Karpas-422 (cell line): Measurements from ENCODE around the gene SIN3A. TPM values are rescaled to one million over a fixed set of nuclear protein-coding genes. Genes with fewer than 3 reads are reported as not detected.

ENCODE experiments used
- DNase-seq: peaks from one replicate; pipeline ENCODE4 v3.0.0-alpha.2; 2015
- H2AFZ ChIP-seq: fragments of 200-600 bp; sonication (generic); 2 replicates; pipeline ENCODE4 v1.6.1; 2014; ENCODE audit warnings: antibody characterized with exemption, low read length, mixed read lengths
- H3K27ac ChIP-seq: fragments of 200-600 bp; sonication (generic); 2 replicates; pipeline ENCODE4 v1.5.1; 2014; ENCODE audit warnings: mild to moderate bottlenecking, low read length, moderate library complexity
- H3K27me3 ChIP-seq: fragments of 200-600 bp; sonication (generic); 2 replicates; pipeline ENCODE4 v1.6.1; 2014; ENCODE audit warnings: low read length, mixed read lengths
- H3K36me3 ChIP-seq: fragments of 200-600 bp; sonication (generic); 2 replicates; pipeline ENCODE4 v1.6.1; 2014; ENCODE audit warnings: low read length, mixed read lengths; ENCODE audit not compliant: insufficient read depth
- H3K4me1 ChIP-seq: fragments of 200-600 bp; sonication (generic); 2 replicates; pipeline ENCODE4 v1.6.1; 2014; ENCODE audit warnings: mild to moderate bottlenecking, low read length, mixed read lengths
- H3K4me2 ChIP-seq: fragments of 200-600 bp; sonication (generic); 2 replicates; pipeline ENCODE4 v1.6.1; 2014; ENCODE audit warnings: low read length, low read depth, mild to moderate bottlenecking; ENCODE audit not compliant: poor library complexity, severe bottlenecking
- H3K4me3 ChIP-seq: fragments of 200-600 bp; sonication (generic); 2 replicates; pipeline ENCODE4 v1.5.1; 2014; ENCODE audit warnings: mild to moderate bottlenecking, antibody characterized with exemption, low read length, mixed read lengths
- H3K79me2 ChIP-seq: fragments of 200-600 bp; sonication (generic); 2 replicates; pipeline ENCODE4 v1.6.1; 2014; ENCODE audit warnings: mild to moderate bottlenecking, low read length, mixed read lengths
- H3K9ac ChIP-seq: fragments of 200-600 bp; sonication (generic); 2 replicates; pipeline ENCODE4 v1.6.0; 2014; ENCODE audit warnings: low read length
- H3K9me2 ChIP-seq: fragments of 200-600 bp; sonication (generic), shearing (Covaris generic); replicated peaks from 2 replicates; pipeline ENCODE4 v1.6.0; 2014; ENCODE audit warnings: mild to moderate bottlenecking, low read length, moderate library complexity; ENCODE audit not compliant: insufficient read depth
- H3K9me3 ChIP-seq: fragments of 300-700, 200-600 bp; sonication (generic); 2 replicates; pipeline ENCODE4 v1.6.1; 2014; ENCODE audit warnings: low read length, mixed read lengths
- H4K20me1 ChIP-seq: fragments of 200-600 bp; sonication (generic); 2 replicates; pipeline ENCODE4 v1.6.1; 2014; ENCODE audit warnings: mild to moderate bottlenecking, antibody characterized with exemption, low read length, low read depth; ENCODE audit not compliant: insufficient read depth
- total RNA-seq: library from RNA; depleted of rRNA; stranded (reverse); fragments of >200 nt; shearing (Covaris generic); gene quantifications from 2 replicates; pipeline ENCODE4 v1.2.3, GENCODE V29; 2014; ENCODE audit warnings: low replicate concordance

Gene SIN3A
- total RNA-seq, 1 experiment from 2014 or later: 45.3 TPM

GRCh38 chr15:75468913-75469598 lies 17.6 kb upstream of the SIN3A start:
- Histone ChIP-seq H3K4me2 (no peak overlapping the region), H2AFZ (no peak overlapping the region), H3K4me3 (no peak overlapping the region), H3K36me3 (peaks cover 37% of the 10 kb centered on the region), H3K9me2 (no peaks in the 10 kb centered on the region), H4K20me1 (no peaks in the 10 kb centered on the region), H3K9me3 (no peaks in the 10 kb centered on the region), H3K79me2 (no peaks in the 10 kb centered on the region), H3K27ac (no peak overlapping the region), H3K4me1 (no peaks in the 10 kb centered on the region), H3K9ac (no peak overlapping the region), H3K27me3 (no peaks in the 10 kb centered on the region)
- no peak for DNase-seq

GRCh38 chr15:75460646-75461045 lies 9.2 kb upstream of the SIN3A start:
- Histone ChIP-seq H3K4me2 (no peak overlapping the region), H3K9me2 (no peaks in the 10 kb centered on the region), H3K9ac (no peak overlapping the region)

GRCh38 chr15:75459581-75459980 lies 8.1 kb upstream of the SIN3A start:
- no peak overlapping the region for H3K4me3 ChIP-seq
- no peak overlapping the region for H2AFZ ChIP-seq
- H3K9ac ChIP-seq: no peak overlapping the region
- H3K9me2 ChIP-seq: no peaks in the 10 kb centered on the region
- no peak overlapping the region for H3K4me2 ChIP-seq
- no peaks in the 10 kb centered on the region for H3K79me2 ChIP-seq
- H3K27me3 ChIP-seq: no peaks in the 10 kb centered on the region
- no peak for DNase-seq
- H3K36me3 ChIP-seq: no peaks in the 10 kb centered on the region
- H3K27ac ChIP-seq: no peak overlapping the region
- H3K4me1 ChIP-seq: peaks cover 11% of the 10 kb centered on the region
- no peaks in the 10 kb centered on the region for H3K9me3 ChIP-seq
- no peaks in the 10 kb centered on the region for H4K20me1 ChIP-seq

More at GRCh38 chr15:75460646-75461045, 9.2 kb upstream of the SIN3A start:
- Histone ChIP-seq H3K4me3 (no peak overlapping the region), H3K27me3 (no peaks in the 10 kb centered on the region), H3K36me3 (no peaks in the 10 kb centered on the region), H3K27ac (no peak overlapping the region), H4K20me1 (no peaks in the 10 kb centered on the region), H3K79me2 (no peaks in the 10 kb centered on the region), H3K9me3 (no peaks in the 10 kb centered on the region), H2AFZ (no peak overlapping the region), H3K4me1 (peaks cover 11% of the 10 kb centered on the region)
- no peak for DNase-seq

- Histone ChIP-seq H3K4me3 (peak overlapping the region; percentile 83), H3K9me3 (no peaks in the 10 kb centered on the region), H3K9ac (peak overlapping the region; percentile 87), H3K9me2 (no peaks in the 10 kb centered on the region), H3K4me1 (peaks cover 22% of the 10 kb centered on the region), H3K27me3 (no peaks in the 10 kb centered on the region), H3K4me2 (peak overlapping the region; percentile 85), H2AFZ (no peak overlapping the region), H3K79me2 (0 out of 2 replicates have a peak, but pooled peaks cover 4% of the 10 kb centered on the region), H3K36me3 (no peaks in the 10 kb centered on the region), H4K20me1 (no peaks in the 10 kb centered on the region), H3K27ac (peak overlapping the region; percentile 71)
- peak; percentile 64 for DNase-seq
Observed at GRCh38 chr15:75456710-75457109, 5.2 kb upstream of the SIN3A start.

- H3K27me3 ChIP-seq: no peaks in the 10 kb centered on the region
- H3K79me2 ChIP-seq: 0 out of 2 replicates have a peak, but pooled peaks cover 4% of the 10 kb centered on the region
- peaks cover 22% of the 10 kb centered on the region for H3K4me1 ChIP-seq
- peak; percentile 81 for DNase-seq
- H3K9me3 ChIP-seq: no peaks in the 10 kb centered on the region
- peak overlapping the region; percentile 87 for H3K9ac ChIP-seq
- peak overlapping the region; percentile 83 for H3K4me3 ChIP-seq
- H4K20me1 ChIP-seq: no peaks in the 10 kb centered on the region
- H3K4me2 ChIP-seq: peak overlapping the region; percentile 85
- H3K36me3 ChIP-seq: no peaks in the 10 kb centered on the region
- H3K27ac ChIP-seq: peak overlapping the region; percentile 71
- no peaks in the 10 kb centered on the region for H3K9me2 ChIP-seq
- H2AFZ ChIP-seq: peak overlapping the region; percentile 78; the same call in 1 of the 2 replicates
Observed at GRCh38 chr15:75455982-75456531, 4.6 kb upstream of the SIN3A start.

GRCh38 chr15:75455424-75455981 lies 4.0 kb upstream of the SIN3A start:
- H3K36me3 ChIP-seq: no peaks in the 10 kb centered on the region

GRCh38 chr15:75454471-75455378 lies 3.2 kb upstream of the SIN3A start:
- H4K20me1 ChIP-seq: peaks cover 9% of the 10 kb centered on the region
- H3K36me3 ChIP-seq: no peaks in the 10 kb centered on the region
- peak; percentile 88 for DNase-seq
- H3K79me2 ChIP-seq: peaks cover 14% of the 10 kb centered on the region
- H3K9me2 ChIP-seq: no peaks in the 10 kb centered on the region
- H3K9ac ChIP-seq: peak overlapping the region; percentile 87
- H3K27ac ChIP-seq: peak overlapping the region; percentile 82
- peak overlapping the region; percentile 83 for H3K4me3 ChIP-seq
- no peaks in the 10 kb centered on the region for H3K9me3 ChIP-seq
- H3K4me2 ChIP-seq: peak overlapping the region; percentile 85
- H3K4me1 ChIP-seq: peaks cover 29% of the 10 kb centered on the region
- H2AFZ ChIP-seq: peak overlapping the region; percentile 42; the same call in 1 of the 2 replicates
- no peaks in the 10 kb centered on the region for H3K27me3 ChIP-seq

More at GRCh38 chr15:75455424-75455981, 4.0 kb upstream of the SIN3A start:
- H3K9me2 ChIP-seq: no peaks in the 10 kb centered on the region
- peaks cover 22% of the 10 kb centered on the region for H3K4me1 ChIP-seq
- peak overlapping the region; percentile 87 for H3K9ac ChIP-seq
- peak; percentile 95 for DNase-seq
- H2AFZ ChIP-seq: peak overlapping the region; percentile 78; the same call in 1 of the 2 replicates
- no peaks in the 10 kb centered on the region for H3K27me3 ChIP-seq
- peak overlapping the region; percentile 85 for H3K4me2 ChIP-seq
- peaks cover under 1% of the 10 kb centered on the region for H4K20me1 ChIP-seq
- H3K9me3 ChIP-seq: no peaks in the 10 kb centered on the region
- H3K4me3 ChIP-seq: peak overlapping the region; percentile 83
- peak overlapping the region; percentile 82 for H3K27ac ChIP-seq
- H3K79me2 ChIP-seq: peaks cover 6% of the 10 kb centered on the region
